HepG2 (cell line): ENCODE measurements around the gene TMEM223. TPM values are rescaled to one million over a fixed set of nuclear protein-coding genes. Genes with fewer than 3 reads are reported as not detected.

Experiments used
- ATAC-seq: fragments of 200-7000 bp; cut with Tn5 transposase; 3 replicates; pipeline ENCODE4 v1.9.1; 2020; ENCODE audit warnings: mild to moderate bottlenecking, moderate library complexity
- BruUV-seq: library from RNA; stranded (reverse); fragments of 400-500 nt; replicated peaks from 2 replicates; lab custom pipeline; 2021; lab: Mats Ljungman, UMichigan
- CTCF ChIA-PET: fragments of 300-600 bp; formaldehyde crosslinking; extraction: SDS; loops from one replicate; lab custom pipeline; 2021; ENCODE audit warnings: low total read pairs, inconsistent platforms, low intra/inter-chr PET ratio; lab: Yijun Ruan, JAX
- POLR2A ChIA-PET: fragments of 350-600 bp; sonication (Branson Sonifier 250); formaldehyde crosslinking; loops from one replicate; lab custom pipeline; 2020; ENCODE audit warnings: antibody characterized with exemption, inconsistent platforms; lab: Yijun Ruan, JAX
- DNase-seq: peaks from one replicate; pipeline ENCODE4 v3.0.0-alpha.2; 2015; ENCODE audit warnings: low spot score
- FAIRE-seq: peaks from 3 replicates; lab custom pipeline; 2011; peaks lifted over from hg19 to GRCh38; lab: Jason Lieb, UNC
- H2AFZ ChIP-seq: one replicate; pipeline ENCODE4 v1.6.1; 2011; ENCODE audit warnings: low read length, inconsistent platforms
- H3K27ac ChIP-seq: fragments of 300-600 bp; 3 replicates; pipeline ENCODE4 v1.8.0; 2011; ENCODE audit warnings: mixed run types, mild to moderate bottlenecking, mixed read lengths, low read length, inconsistent platforms; ENCODE audit not compliant: insufficient read depth; ENCODE audit errors: extremely low read length
- H3K27me3 ChIP-seq, 2 experiments: fragments of 200-600 bp in 1 of 2; 2 replicates in 1 of 2; 3 replicates in 1 of 2; pipeline versions ENCODE4 v1.6.0 to v1.8.0; 2011; ENCODE audit warnings: low read length in 2 of 2, mild to moderate bottlenecking in 2 of 2, moderate library complexity in 2 of 2, inconsistent platforms in 1 of 2; ENCODE audit not compliant: insufficient read depth in 2 of 2, control insufficient read depth in 1 of 2
- H3K36me3 ChIP-seq, 2 experiments: fragments of 200-600 bp in 1 of 2; replicated peaks in 1 of 2; 2 replicates in 1 of 2; 3 replicates in 1 of 2; pipeline versions ENCODE4 v1.5.1 to v1.8.0; 2011; ENCODE audit warnings: low read length in 2 of 2, inconsistent platforms in 1 of 2; ENCODE audit not compliant: insufficient read depth in 2 of 2, control insufficient read depth in 1 of 2
- H3K4me1 ChIP-seq: 2 replicates; pipeline ENCODE4 v1.5.1; 2012; ENCODE audit warnings: low read length, inconsistent platforms; ENCODE audit not compliant: insufficient read depth
- H3K4me2 ChIP-seq: 2 replicates; pipeline ENCODE4 v1.6.0; 2011; ENCODE audit warnings: low read depth, low read length, inconsistent platforms
- H3K4me3 ChIP-seq, 3 experiments: fragments of 200-600 bp in 1 of 3; sonication (generic), shearing (Covaris generic) in 1 of 3; replicated peaks in 1 of 3; 2 replicates each; pipeline ENCODE4 v1.5.1; 2011 to 2016; ENCODE audit warnings: low read length in 3 of 3, inconsistent platforms in 2 of 3, low read depth in 2 of 3, mild to moderate bottlenecking in 2 of 3, control low read depth in 1 of 3, mixed read lengths in 1 of 3; ENCODE audit not compliant: insufficient read depth in 1 of 3
- H3K79me2 ChIP-seq: one replicate; pipeline ENCODE4 v1.6.1; 2011; ENCODE audit warnings: low read length, inconsistent platforms; ENCODE audit not compliant: insufficient read depth
- H3K9ac ChIP-seq: 2 replicates; pipeline ENCODE4 v1.6.0; 2011; ENCODE audit warnings: mild to moderate bottlenecking, low read depth, low read length, inconsistent platforms; ENCODE audit not compliant: insufficient read depth
- H3K9me3 ChIP-seq: 2 replicates; pipeline ENCODE4 v1.5.1; 2012; ENCODE audit warnings: mild to moderate bottlenecking, low read length
- H4K20me1 ChIP-seq: 2 replicates; pipeline ENCODE4 v1.6.0; 2011; ENCODE audit warnings: inconsistent platforms, mild to moderate bottlenecking, low read length, moderate library complexity; ENCODE audit not compliant: insufficient read depth
- ELF1 ChIP-seq: sonication (generic); formaldehyde crosslinking; IDR thresholded peaks from 2 replicates; pipeline ENCODE4 v1.4.0; 2020; ENCODE audit warnings: missing genetic modification reagents
- KAT2B ChIP-seq: fragments of 150-350 bp; IDR thresholded peaks from 2 replicates; pipeline ENCODE4 v1.6.1; 2014; ENCODE audit warnings: low read depth, low read length, borderline replicate concordance
- PCBP2 ChIP-seq: fragments of 200-400 bp; formaldehyde crosslinking; optimal IDR thresholded peaks from 2 replicates; pipeline ENCODE3; 2018; ENCODE audit warnings: low read length, low read depth; ENCODE audit not compliant: poor library complexity, severe bottlenecking
- ZNF547 ChIP-seq: sonication (generic); formaldehyde crosslinking; IDR thresholded peaks from 2 replicates; pipeline ENCODE4 v1.5.1; 2020; ENCODE audit warnings: mild to moderate bottlenecking, missing genetic modification reagents
- ZNF615 ChIP-seq: sonication (generic); formaldehyde crosslinking; IDR thresholded peaks from 2 replicates; pipeline ENCODE4 v1.5.0; 2020; ENCODE audit warnings: mild to moderate bottlenecking, missing genetic modification reagents, borderline replicate concordance
- WGBS: methylation state at CpG from one replicate; pipeline ENCODE4 v1.1.6; 2017; ENCODE audit warnings: low lambda C conversion rate; 5-methylcytosine and 5-hydroxymethylcytosine counted together
- in situ Hi-C: cut with HindIII; loops from 2 replicates; pipeline ENCODE4 v1.10.0; 2017; ENCODE audit warnings: low pct_unique_long_range_greater_than_20kb; ENCODE audit not compliant: extremely low pct_ligation_motif_present
- intact Hi-C: fragments of 100-400 bp; cut with micrococcal nuclease; formaldehyde crosslinking; loops from one replicate; pipeline ENCODE4 v1.10.0; 2022; ENCODE audit not compliant: unreplicated experiment
- polyA plus RNA-seq, 8 experiments: library from polyadenylated mRNA; depleted of rRNA in 3 of 8; stranded (reverse) in 7 of 8; unstranded in 1 of 8; fragments of >200 nt; fragmentation: Illumina TruSeq in 4 of 8; extraction: Trizol in 4 of 8; gene quantifications; 2 replicates each; pipeline versions ENCODE4 v1.2.1 to v1.2.3, GENCODE V29; 2011 to 2016; ENCODE audit warnings: low read depth in 4 of 8, missing spikeins in 1 of 8, mixed read lengths in 1 of 8; ENCODE audit not compliant: insufficient read depth in 1 of 8
- total RNA-seq, 5 experiments: library from RNA; depleted of rRNA; stranded (reverse); fragments of >200 nt; fragmentation: Illumina TruSeq; extraction: Trizol; gene quantifications; 2 replicates each; pipeline ENCODE4 v1.2.3, GENCODE V29; 2016; ENCODE audit warnings: low read depth in 1 of 5
- TF ChIP-seq, protein P1 (sequence below): sonication (generic); formaldehyde crosslinking; IDR thresholded peaks from 2 replicates; pipeline ENCODE4 v1.5.1; 2020; ENCODE audit warnings: mild to moderate bottlenecking, missing genetic modification reagents, moderate library complexity
- TF ChIP-seq, protein P2 (sequence below): sonication (generic); formaldehyde crosslinking; IDR thresholded peaks from 2 replicates; pipeline ENCODE4 v1.8.0; 2022; ENCODE audit warnings: missing genetic modification reagents, low read depth, mild to moderate bottlenecking, borderline replicate concordance
- TF ChIP-seq, protein P3 (sequence below): sonication (generic); formaldehyde crosslinking; conservative IDR thresholded peaks from 2 replicates; pipeline ENCODE4 v1.4.0; 2020; ENCODE audit warnings: missing genetic modification reagents

Gene TMEM223
- total and polyA plus RNA-seq, 2 of the 13 experiments (the other 11 are each of a cell fraction or from before 2014, with no cell fraction given): 19.5 to 24.9 TPM

DNA sequence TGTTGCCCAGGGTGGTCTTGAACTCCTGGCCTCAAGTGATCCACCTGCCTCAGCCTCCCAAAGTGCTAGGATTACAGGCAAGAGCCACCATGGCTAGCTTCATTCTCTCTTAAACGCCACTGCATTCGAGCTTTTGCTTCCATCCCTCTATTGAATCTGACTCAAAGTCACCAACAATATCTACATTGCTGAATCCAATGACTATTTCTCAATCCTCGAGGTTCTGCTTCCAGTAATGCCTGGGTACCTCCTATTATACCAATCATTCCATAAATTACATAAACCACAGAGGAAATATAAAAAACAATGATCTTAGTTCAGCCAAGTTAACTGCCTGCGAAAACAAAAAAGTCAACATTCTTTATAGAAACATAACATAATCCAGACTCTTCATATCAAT, 25.3 kb upstream of the TMEM223 start:
- TF ChIP-seq KAT2B: no peak
- no peak for TF ChIP-seq PCBP2
- TF ChIP-seq ZNF615: no peak
- no peak for TF ChIP-seq ELF1 (CRISPR knock-in tag)
- Histone ChIP-seq H2AFZ (no peak overlapping the region), H3K27ac (no peak overlapping the region), H3K79me2 (no peaks in the 10 kb centered on the region), H4K20me1 (no peaks in the 10 kb centered on the region), H3K4me1 (peaks cover 5% of the 10 kb centered on the region), H3K36me3 (peaks cover 4 to 30% of the 10 kb centered on the region in 2 experiments; a peak in 4 of 5 replicates), H3K4me2 (no peak overlapping the region), H3K9me3 (no peaks in the 10 kb centered on the region), H3K27me3 (no peaks in the 10 kb centered on the region), H3K4me3 (no peak overlapping the region), H3K9ac (no peak overlapping the region)
- CTCF ChIA-PET: no interaction called here
- ATAC-seq (no peak), FAIRE-seq (no peak), DNase-seq (no peak)
- POLR2A ChIA-PET: interaction anchor here (0.7 to 1.5 kb wide), 4 partner anchors 9 to 24 kb away, joined by 3 to 4 read pairs (median 3); partner anchors contain the start of gene WDR74
- in situ Hi-C loops: no loop called here
- no TSS peak for BruUV-seq
- intact Hi-C loops: no loop called here
- WGBS: 100% methylated on average over 4 of the region's 4 CpGs

DNA sequence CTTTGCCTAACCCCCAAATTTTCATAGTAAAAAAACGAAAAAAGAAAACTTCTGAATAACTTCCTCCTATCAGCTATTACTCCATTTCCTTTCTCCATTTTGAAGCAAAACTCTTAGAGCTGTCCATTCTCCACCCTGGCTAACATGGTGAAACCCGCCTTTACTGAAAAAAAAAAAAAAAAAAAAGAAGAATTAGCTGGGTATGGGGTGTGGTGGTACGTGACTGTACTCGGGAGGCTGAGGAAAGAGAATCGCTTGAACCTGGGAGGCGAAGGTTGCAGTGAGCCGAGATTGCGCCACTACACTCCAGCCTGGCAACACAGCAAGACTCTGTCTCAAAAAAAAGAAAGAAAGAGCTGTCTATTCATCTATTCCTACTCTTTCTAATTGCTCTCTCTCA, 24.8 kb upstream of the TMEM223 start:
- H3K27me3 ChIP-seq: no peaks in the 10 kb centered on the region
- H2AFZ ChIP-seq: no peak overlapping the region
- no peaks in the 10 kb centered on the region for H4K20me1 ChIP-seq
- no peak overlapping the region for H3K27ac ChIP-seq
- intact Hi-C loops (no loop called here), in situ Hi-C loops (no loop called here)
- WGBS: 94% methylated on average over 8 of the region's 8 CpGs
- POLR2A ChIA-PET: interaction anchor here (0.7 to 1.5 kb wide), 8 partner anchors 10 to 89 kb away, joined by 3 to 7 read pairs (median 4); partner anchors contain the start of genes HNRNPUL2, STX5 and WDR74
- H3K36me3 ChIP-seq: peaks cover 4 to 29% of the 10 kb centered on the region in 2 experiments; a peak in 4 of 5 replicates
- CTCF ChIA-PET: no interaction called here
- DNase-seq: no peak
- H3K4me1 ChIP-seq: peaks cover 11% of the 10 kb centered on the region
- no peaks in the 10 kb centered on the region for H3K79me2 ChIP-seq
- H3K4me3 ChIP-seq: no peak overlapping the region
- no peak for ATAC-seq
- no peak for FAIRE-seq
- no peak overlapping the region for H3K9ac ChIP-seq
- H3K4me2 ChIP-seq: no peak overlapping the region
- TF ChIP-seq, protein P1, sequence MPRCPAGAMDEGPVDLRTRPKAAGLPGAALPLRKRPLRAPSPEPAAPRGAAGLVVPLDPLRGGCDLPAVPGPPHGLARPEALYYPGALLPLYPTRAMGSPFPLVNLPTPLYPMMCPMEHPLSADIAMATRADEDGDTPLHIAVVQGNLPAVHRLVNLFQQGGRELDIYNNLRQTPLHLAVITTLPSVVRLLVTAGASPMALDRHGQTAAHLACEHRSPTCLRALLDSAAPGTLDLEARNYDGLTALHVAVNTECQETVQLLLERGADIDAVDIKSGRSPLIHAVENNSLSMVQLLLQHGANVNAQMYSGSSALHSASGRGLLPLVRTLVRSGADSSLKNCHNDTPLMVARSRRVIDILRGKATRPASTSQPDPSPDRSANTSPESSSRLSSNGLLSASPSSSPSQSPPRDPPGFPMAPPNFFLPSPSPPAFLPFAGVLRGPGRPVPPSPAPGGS (CRISPR knock-in tag): no peak
- TF ChIP-seq, protein P2, sequence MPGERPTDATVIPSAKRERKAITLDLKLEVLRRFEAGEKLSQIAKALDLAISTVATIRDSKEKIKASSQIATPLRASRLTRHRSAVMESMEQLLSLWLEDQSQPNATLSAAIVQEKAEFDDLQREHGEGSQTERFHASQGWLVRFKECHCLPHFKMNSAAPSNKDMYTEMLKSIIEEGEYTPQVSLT (CRISPR knock-in tag): no peak
- TF ChIP-seq ZNF547: no peak
- TF ChIP-seq, protein P3, sequence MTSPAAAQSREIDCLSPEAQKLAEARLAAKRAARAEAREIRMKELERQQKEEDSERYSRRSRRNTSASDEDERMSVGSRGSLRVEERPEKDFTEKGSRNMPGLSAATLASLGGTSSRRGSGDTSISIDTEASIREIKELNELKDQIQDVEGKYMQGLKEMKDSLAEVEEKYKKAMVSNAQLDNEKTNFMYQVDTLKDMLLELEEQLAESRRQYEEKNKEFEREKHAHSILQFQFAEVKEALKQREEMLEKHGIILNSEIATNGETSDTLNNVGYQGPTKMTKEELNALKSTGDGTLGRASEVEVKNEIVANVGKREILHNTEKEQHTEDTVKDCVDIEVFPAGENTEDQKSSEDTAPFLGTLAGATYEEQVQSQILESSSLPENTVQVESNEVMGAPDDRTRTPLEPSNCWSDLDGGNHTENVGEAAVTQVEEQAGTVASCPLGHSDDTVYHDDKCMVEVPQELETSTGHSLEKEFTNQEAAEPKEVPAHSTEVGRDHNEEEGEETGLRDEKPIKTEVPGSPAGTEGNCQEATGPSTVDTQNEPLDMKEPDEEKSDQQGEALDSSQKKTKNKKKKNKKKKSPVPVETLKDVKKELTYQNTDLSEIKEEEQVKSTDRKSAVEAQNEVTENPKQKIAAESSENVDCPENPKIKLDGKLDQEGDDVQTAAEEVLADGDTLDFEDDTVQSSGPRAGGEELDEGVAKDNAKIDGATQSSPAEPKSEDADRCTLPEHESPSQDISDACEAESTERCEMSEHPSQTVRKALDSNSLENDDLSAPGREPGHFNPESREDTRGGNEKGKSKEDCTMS (CRISPR knock-in tag): no peak
- TF ChIP-seq, all 625 proteins: peak for 0
- no TSS peak for BruUV-seq
- no peaks in the 10 kb centered on the region for H3K9me3 ChIP-seq
